GM19023 (cell line): Measurements from ENCODE around the gene ADARB2.

Experiments used
- ATAC-seq: cut with Tn5 transposase; IDR thresholded peaks from one replicate; pipeline ENCODE4 v1.9.1; 2021; ENCODE audit warnings: mild to moderate bottlenecking, moderate library complexity; ENCODE audit not compliant: unreplicated experiment

The ADARB2 gene

DNA sequence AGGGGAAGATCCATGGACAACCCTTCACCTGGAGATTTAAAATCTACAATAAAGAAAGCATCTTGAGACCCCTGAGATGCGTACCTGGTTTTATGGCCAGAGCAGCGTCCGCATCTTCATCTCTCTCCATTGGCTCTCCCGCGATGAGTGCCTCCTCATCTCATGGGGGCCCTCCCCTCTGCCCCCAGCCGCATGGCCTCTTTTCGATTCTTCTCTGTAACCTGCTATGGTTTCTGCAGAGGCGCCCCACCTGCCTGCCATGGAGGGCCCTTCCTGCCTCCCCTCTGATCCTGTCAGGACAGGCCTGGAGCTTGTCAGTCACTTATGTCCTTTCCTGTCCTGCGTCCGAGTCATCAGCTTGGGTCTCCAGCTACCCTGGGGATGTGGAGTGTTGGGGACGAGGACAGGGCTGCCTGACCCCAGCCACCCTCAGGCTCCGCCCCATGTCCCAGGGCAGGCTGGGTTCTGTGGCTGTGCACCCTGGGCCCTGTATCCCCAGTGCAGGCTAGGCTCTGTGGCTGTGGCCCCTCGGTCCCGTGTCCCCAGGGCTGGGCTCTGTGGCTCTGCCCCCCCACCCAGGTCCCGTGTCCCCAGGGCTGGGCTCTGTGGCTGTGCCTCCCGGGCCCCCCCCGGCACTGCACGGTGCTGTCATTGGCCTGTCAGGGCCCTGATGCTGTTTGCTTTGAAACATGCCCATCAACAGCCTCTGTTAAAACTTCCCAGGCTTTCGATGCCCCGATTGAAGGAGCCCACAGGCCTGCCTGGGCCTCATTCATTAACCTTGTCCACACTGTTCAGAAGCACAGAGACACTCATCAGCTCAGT lies 581.3 kb downstream of the ADARB2 start:
- no peak for ATAC-seq

DNA sequence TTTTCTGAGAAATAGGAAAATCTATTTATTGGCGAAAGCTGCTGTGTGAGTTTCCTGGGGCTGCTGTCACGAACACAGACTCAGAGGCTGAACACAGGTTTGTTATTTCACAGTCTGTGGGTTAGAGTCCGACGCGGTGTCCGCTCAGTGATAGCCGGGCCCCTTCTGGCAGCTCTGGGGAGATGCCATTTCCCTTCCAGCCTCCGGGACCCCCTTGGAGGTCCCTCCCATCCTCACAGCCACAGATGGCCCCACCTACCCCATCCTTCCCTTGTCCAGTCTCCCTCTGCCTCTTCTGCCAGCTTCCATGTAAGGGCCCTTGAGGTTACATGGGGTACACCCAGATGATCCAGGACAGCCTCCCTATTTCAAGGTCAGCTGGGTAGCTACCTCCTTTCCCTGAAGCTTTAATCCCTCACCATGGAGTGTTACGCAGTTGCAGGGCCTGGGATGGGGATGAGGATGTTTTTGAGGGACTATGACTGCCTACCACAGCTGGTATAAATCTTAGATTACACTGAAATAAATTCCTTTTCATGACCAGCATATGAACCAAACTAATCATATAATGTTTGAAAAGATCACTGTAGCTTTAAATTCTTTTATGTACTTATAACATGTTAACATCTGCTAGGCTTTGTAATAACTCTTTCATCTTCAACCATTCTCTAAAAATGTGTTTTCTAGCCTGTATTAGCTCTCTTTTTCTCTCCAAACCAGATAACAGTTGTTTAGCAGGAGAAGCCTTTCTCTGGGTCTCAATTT lies 582.6 kb downstream of the ADARB2 start:
- no peak for ATAC-seq

DNA sequence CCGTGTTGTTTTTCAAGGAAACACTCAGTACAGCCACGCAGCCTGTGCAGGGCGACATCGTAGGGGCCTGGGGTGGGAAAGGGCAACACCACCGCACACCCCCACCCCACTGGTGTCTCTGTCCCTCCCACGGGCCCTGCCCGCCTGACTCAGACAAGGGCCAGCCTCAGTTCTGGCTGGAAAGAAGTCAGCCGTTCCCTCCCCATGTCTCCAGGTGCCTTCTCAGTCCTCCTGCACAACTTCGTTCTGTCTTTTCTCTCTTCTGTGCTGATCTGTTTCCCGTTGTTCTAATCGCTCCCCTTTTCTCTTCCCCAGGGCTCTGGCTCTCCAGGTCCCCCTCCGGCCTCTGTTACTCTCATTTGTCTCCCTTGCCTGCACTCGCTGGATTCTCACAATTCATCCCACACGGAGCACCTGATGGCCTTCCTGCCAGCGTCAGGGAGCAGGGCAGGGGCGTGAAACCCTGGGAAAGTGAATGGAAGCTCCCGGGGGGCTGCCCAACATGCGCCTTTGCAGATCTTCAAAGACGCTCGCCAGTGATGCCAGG lies 583.4 kb downstream of the ADARB2 start:
- no peak for ATAC-seq

DNA sequence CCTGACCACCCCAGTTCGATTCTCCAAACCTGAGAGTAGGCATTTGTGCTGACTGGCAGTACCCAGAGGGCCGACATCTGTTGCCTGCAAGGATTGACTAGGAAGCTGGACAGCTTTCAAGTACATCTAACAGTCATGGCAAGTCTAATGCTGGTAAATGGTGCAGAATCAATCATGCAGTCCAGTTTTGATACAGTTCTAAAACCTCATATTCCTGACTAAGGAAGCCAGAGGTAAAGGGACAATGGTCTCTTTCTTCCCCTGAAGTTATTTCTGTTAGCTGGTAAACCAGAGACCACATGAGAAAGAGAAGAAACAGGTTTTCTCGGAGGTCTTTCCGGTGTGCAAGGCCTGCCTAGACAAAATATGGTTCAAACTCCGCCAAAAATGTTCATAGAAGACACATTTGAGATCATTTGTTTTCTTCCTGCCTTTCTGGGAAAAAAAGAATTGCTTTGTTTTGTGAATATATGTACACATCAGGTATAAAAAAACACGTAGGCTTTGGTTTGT lies 584.0 kb downstream of the ADARB2 start:
- no peak for ATAC-seq

DNA sequence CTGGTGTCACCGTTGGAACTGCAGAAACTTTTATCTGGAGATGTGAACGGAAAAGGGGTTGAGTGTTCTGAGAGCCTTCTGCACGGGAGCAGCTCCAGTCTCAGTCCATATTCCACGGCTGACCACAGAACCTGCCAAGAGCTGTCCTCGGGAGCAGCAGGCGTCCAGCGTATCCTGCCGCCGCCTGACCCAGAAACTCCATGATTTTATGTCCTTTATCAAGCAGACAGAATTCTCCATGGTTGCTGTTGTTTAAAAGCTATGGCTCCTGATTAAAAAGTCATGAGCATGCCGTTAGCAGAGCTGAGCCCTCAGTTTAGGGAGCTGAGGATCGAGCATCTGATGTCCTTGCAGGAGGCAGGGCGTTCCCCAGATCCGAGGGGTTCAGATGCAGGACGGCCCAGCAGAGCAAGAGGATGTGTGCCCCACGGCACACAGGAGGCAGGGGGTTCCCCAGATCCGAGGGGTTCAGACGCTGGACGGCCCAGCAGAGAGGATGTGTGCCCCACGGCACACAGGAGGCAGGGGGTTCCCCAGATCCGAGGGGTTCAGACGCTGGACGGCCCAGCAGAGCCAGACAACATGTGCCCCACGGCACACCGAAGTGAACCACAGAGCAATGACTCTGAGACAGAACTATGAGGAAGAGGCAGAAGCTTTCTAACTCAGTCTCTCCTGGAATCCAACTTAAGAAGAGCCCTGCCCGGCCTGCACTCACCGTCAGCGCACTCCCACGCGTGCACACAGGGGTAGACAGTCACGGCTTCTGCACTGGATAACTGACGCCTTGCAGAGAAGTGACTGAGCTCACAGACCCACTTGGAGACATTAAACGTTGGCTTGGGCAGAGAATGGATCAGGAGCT lies 584.7 kb downstream of the ADARB2 start:
- no peak for ATAC-seq

DNA sequence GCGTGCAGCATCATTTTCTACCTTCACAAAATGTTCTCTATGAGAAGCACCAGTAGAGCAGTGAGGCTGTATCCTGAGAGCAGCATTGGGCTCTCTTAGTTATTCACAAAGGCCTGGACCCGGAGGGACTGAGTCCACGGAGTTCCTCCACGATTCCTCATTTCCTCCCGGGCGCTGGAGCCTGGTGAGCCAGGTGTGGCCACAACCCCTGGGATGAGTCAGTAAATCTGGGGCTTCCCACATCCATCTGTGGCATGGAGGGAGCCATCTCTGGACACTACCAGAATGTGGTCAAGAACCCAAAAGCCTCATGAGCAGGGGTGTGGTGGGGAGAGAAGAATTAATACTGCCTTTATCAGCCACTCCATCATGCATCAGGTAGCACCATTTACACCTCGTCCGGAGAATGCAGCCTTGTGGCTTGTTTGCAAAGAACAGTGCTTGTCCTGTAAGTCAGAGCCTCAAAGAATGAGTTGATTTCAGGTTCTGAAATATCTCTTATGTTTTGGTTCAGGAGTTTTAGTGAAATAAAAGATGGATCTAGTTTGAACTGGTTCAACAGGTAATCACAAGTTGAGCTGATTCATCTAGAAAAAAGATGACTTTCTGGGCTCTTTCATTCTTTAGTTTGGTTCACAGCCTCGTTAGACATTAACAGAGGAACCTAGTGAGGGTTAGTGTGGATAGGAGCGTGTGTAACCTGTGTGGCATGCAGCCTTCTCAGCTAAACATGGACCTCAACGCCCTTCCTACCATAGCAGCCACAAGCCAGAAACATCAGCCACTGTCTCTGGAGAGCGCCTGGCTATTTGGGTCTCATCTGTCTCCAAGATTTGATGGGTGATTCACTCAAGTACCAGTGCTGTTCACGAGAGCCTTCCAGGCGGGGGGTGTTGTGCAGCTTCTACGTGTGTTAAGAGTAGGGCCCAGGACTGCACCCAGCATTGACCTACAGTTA lies 586.0 kb downstream of the ADARB2 start:
- no peak for ATAC-seq

DNA sequence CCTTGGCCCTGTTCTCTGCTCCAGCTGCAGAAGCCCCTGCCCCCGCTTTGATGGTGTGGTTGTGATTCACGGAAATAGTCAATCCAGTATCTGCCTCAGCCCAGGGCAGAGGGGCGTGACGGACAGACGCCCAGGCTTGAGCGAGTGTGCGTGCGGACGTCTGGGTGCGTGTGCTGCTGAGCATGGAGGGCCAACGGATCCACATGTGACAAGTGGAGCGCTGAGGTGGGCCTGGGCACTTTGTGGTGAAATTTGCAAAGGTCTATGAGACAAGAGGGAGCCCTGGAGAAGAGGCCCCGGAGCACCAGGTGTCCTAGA lies 586.7 kb downstream of the ADARB2 start:
- no peak for ATAC-seq

DNA sequence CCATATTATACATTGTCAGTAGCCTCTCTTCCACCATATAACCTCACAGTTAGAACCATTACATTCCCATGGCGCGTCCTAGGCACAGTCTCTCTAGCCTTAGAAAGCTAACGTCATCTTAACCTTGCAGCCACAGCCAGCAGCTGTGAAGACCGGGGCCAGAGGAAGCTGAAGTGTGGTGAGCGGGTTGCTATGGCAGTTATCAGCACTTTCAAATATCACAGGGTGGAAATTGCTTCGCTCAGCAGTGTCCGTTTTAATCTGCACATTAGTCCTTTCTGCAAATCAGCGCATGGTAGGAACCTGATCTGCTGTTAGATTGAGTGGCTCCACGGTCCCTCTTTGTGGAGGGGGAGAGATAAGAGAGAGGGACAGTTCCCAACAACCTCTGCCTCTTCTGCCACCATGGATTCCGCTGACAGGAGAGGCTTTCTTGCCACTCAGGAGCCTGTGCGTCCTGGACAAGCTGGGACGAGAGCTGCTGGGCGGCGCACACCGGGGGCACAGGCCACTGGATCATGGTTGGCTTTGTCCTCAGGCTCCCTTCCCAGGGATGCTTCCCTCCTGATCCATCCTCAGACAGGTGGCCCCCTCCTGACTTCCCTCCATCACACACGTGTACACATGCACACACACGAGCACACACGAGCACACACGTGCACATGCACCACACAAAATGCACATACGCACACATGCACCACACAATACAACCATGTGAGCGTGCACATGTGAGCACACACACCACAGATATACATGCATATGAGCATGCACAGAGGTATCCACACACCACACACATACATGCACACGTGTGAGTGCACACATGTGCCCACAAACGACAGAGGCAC lies 587.3 kb downstream of the ADARB2 start:
- ATAC-seq = no peak

DNA sequence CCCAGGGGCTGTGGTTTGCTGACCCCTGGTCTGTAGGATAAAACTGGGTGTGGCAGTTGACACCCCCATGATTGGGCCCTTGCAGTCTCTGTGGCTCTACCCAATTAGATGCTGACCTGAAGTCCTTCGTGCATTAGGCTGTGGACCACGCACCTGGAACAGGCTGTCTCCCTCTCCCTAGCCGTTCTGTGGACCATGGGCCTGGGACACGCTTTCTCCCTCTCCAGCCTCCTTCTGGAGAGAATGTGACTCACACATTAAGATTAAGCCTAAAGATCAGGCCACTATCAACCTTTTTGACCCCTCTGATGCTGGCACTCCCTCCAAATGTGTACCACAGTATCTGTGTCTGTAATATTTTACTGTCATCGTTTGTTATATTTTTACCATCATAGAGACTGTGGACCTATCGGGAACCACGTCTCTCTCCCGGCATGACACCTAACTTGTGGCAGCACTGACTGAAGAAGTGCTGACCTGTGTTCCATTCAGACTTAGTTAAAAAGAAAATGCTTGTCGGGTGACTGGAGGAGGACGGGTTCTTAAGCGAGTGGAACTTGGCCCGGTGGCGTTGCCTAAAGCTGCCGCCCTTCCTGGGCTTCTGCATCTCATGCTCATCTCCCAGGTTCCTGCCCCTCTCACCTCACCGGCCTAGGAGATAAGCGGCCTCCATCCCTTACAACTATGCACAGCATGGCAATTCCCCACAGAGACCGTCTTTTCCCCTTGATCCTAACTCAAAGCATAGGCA lies 588.3 kb downstream of the ADARB2 start:
- no peak for ATAC-seq

DNA sequence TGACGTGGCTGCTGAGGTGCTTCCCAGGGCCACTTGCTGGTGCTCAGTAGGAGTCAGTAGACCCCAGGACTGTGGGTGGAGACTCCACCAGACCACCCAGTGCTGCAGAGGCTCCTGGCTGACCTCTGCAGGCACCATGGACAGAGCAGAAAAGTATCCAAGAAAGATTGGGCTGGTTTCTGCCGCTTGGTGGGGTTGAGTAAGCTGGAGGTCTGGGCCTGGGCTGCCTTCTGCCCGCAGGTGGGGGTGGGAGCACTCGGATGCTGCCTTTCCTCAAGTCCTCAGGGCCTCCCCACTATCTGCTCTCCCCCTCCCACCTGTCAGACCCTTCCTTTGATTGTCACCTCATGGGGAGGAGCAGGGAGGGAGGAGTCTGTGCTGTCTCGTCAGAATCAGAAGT lies 589.5 kb downstream of the ADARB2 start:
- no peak for ATAC-seq

DNA sequence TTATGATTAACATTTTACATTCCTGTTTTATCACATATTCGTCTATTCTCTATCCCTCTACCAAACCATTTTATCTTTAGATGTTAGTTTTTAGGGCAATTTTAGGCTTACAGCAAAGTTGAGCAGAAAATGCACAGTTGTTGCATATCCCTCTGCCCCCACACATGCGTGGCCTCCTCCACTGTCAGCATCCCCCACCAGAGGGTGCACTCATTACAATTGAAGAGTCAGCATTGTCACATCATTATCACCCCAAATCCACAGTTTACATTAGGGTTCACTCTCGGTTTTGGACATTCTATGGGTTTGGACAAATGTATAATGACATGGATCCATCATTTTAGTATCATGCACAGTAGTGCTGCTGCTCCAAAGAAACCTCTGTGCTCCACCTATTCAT lies 594.7 kb downstream of the ADARB2 start:
- ATAC-seq = no peak

DNA sequence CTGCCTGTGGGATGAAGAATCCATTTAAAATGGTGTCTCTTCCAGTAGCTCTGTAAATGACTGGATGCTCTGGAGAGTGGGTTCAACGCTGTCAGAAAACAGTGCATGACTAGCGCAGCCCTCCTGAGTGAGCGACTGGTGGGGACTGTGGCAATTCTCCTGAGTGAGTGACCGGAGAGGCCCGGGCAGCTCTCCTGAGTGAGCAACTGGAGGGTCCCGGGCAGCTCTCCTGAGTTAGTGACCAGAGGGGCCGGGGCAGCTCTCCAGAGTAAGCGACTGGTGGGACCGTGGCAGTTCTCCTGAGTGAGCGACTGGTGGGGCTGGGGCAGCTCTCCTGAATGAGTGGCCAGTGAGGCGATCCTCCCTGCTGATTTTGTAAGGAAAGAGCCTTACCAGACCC lies 595.6 kb downstream of the ADARB2 start:
- ATAC-seq = no peak

DNA sequence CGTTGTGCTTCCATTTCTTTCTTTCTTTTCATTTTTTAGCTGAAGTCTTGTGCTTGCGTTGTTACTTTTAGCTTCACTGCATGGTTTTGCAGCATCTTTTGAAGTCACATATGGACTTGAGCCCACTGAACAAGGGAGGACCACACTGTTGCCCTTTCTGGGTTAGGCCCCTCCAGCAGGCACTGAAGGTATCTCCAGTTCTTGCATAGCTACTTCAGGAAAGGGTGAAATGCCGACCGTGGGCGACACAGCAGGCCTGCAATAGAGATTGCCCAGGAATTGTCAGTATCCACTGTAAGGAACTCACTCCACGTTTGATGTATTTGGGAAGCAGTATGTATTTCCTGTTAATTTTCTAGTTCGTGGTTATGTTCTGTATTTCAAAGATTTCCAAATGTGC lies 596.1 kb downstream of the ADARB2 start:
- ATAC-seq = no peak

DNA sequence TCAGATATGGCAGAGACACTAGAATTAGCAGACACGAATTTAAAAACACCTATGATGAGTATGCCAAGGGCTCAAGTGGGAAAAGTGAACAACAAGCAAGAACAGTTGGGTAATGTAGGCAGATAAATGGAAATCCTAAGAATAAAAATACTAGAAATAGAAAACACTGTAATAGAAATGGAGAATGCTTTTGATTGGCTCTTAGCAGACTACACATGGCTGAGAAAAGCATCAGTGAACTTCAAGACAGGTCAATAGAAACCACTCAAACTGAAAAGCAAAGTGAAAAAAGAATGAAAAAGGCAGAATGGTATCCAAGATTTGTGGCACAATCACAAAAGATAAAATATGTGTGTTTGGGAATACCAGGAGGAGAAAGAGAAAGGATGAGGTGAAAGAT lies 598.8 kb downstream of the ADARB2 start:
- no peak for ATAC-seq

DNA sequence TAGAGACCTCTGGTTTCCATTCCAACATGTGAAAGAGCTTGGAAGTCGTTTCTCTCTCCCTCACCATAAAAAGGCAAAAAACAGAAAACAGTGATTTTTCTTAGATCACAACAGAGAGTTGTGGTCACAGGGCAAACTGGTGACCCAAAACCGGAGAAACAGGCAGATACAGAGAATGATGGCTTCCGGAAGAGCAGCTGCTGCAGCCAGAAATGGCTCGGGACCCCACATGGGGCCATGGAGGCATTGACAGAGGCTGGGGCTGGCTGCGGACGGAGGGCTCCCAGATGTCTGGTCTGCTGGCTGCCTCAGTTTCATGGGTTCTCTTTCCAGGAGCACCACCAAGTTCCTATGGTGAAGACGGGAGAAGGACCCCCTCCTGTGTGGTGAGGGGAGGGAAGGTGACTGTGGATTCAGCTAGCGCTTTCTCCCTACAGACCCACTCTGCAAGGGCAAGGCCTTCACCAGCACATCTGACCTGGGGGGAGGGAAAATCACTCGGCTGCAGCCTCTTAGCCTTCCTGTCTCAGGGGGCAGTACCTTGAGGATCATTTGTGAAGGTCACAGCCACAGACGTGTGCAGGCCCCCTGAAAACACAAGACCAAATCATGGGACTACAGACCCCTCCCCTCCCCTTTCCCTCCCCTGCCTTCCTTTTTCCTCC lies 599.7 kb downstream of the ADARB2 start:
- ATAC-seq = no peak

DNA sequence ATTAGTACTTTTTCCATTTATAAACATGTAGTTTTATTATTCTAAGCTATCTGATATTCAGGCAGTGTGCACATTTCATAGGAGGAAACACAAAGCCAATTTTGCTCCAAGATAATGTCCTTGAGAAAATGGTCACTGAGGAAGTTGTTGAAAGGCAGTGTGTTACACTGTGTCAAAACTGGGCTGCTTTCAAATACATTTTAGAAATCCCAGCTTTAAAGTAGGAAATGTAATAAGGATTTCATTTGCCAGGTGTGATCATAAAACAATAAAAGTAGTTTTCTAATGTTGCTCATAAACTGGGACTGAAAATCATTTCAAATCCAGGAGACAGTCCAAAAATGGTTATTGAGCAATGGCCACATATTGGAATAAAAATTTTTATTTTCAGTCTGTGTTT lies 601.1 kb downstream of the ADARB2 start:
- no peak for ATAC-seq

DNA sequence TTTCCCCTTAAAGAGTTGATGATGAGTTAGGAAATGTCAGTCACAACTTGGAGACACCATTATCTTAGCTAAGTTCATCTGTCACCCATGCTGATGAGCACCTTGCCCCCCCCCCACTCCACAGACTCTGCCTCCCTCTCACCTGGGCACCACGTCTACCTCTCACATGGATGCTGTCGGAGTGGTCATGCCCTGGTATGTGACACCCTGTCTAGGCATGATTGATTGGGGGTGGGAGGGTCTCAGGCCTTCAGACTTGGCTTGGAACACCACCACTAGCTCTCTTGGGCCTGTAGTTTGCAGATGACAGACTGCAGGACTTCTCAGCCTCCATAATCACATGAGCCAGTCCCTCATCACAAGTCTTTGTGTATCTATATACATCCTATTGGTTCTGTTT lies 603.2 kb downstream of the ADARB2 start:
- no peak for ATAC-seq
